ENCODE data around the gene NDUFB5. TPM values are rescaled to one million over a fixed set of nuclear protein-coding genes. Genes with fewer than 3 reads are reported as not detected.

The NDUFB5 gene
- polyA plus RNA-seq, 1 donor from 2014 or later: 272 TPM

- H3F3A ChIP-seq (ENCODE audit: insufficient read depth, low read length, poor library complexity, severe bottlenecking): no peaks in the 10 kb centered on the region
- H3K4me2 ChIP-seq (ENCODE audit: low read length): peak overlapping the region; percentile 54
- TF ChIP-seq RAD21 (conservative IDR thresholded peaks at IDR 0.05) (no peak), EZH2 (IDR thresholded peaks at IDR 0.05; ENCODE audit: borderline replicate concordance, insufficient read depth, low read length, poor library complexity, severe bottlenecking) (no peak), MXI1 (conservative IDR thresholded peaks at IDR 0.05; ENCODE audit: poor library complexity, severe bottlenecking) (no peak), POLR2AphosphoS5 (IDR thresholded peaks at IDR 0.05) (no peak), TAF1 (IDR thresholded peaks at IDR 0.05; ENCODE audit: low read depth) (no peak), CTCF (IDR thresholded peaks at IDR 0.05; ENCODE audit: poor library complexity, severe bottlenecking) (no peak), REST (IDR thresholded peaks at IDR 0.05; ENCODE audit: borderline replicate concordance) (no peak), EP300 (conservative IDR thresholded peaks at IDR 0.05; ENCODE audit: poor library complexity, severe bottlenecking) (no peak), SMC3 (conservative IDR thresholded peaks at IDR 0.05; ENCODE audit: poor library complexity) (no peak)
- H3K27ac ChIP-seq (ENCODE audit: low read length): peak overlapping the region; percentile 65
- peak overlapping the region; percentile 80 for H3K9ac ChIP-seq (ENCODE audit: low read length)
- no peaks in the 10 kb centered on the region for H3K36me3 ChIP-seq (ENCODE audit: insufficient read depth, low read length)
- no peaks in the 10 kb centered on the region for H3K9me2 ChIP-seq (ENCODE audit: insufficient read depth, low read length)
- no peaks in the 10 kb centered on the region for H3K27me3 ChIP-seq (ENCODE audit: insufficient read depth, low read depth, low read length)
- peak overlapping the region; percentile 95 for H3K4me3 ChIP-seq (ENCODE audit: low read length)
- no peaks in the 10 kb centered on the region for H3K9me3 ChIP-seq (ENCODE audit: low read length)
- no peaks in the 10 kb centered on the region for H4K20me1 ChIP-seq (ENCODE audit: insufficient read depth)
- H3K79me2 ChIP-seq (replicated peaks; ENCODE audit: insufficient read depth, low read length): peaks cover 12% of the 10 kb centered on the region
- H2AFZ ChIP-seq (ENCODE audit: low read depth, low read length): peak overlapping the region; percentile 19
These were observed 47.3 kb downstream of the NDUFB5 start for GRCh38 chr3:179651687-179652446.

- Histone ChIP-seq H3K9ac (ENCODE audit: low read length) (peak within 1 kb of the TSS; percentile 80), H3K4me3 (ENCODE audit: low read length) (peak within 1 kb of the TSS; percentile 95), H3K27me3 (ENCODE audit: insufficient read depth, low read depth, low read length) (no peaks in the 10 kb centered on the region), H3K4me2 (ENCODE audit: low read length) (peak within 1 kb of the TSS; percentile 65), H3K36me3 (ENCODE audit: insufficient read depth, low read length) (no peaks in the 10 kb centered on the region), H4K20me1 (ENCODE audit: insufficient read depth) (no peaks in the 10 kb centered on the region), H3K9me3 (ENCODE audit: low read length) (no peaks in the 10 kb centered on the region), H3F3A (ENCODE audit: insufficient read depth, low read length, poor library complexity, severe bottlenecking) (no peaks in the 10 kb centered on the region), H2AFZ (ENCODE audit: low read depth, low read length) (peak within 1 kb of the TSS; percentile 65), H3K9me2 (ENCODE audit: insufficient read depth, low read length) (no peaks in the 10 kb centered on the region), H3K27ac (ENCODE audit: low read length) (peak within 1 kb of the TSS; percentile 77), H3K79me2 (replicated peaks; ENCODE audit: insufficient read depth, low read length) (peaks cover 13% of the 10 kb centered on the region)
- no peak for TF ChIP-seq REST (IDR thresholded peaks at IDR 0.05; ENCODE audit: borderline replicate concordance)
- no peak for TF ChIP-seq SMC3 (conservative IDR thresholded peaks at IDR 0.05; ENCODE audit: poor library complexity)
- TF ChIP-seq CTCF (IDR thresholded peaks at IDR 0.05; ENCODE audit: poor library complexity, severe bottlenecking): no peak
- no peak for TF ChIP-seq MXI1 (conservative IDR thresholded peaks at IDR 0.05; ENCODE audit: poor library complexity, severe bottlenecking)
- TF ChIP-seq EZH2 (IDR thresholded peaks at IDR 0.05; ENCODE audit: borderline replicate concordance, insufficient read depth, low read length, poor library complexity, severe bottlenecking): no peak
- no peak for TF ChIP-seq EP300 (conservative IDR thresholded peaks at IDR 0.05; ENCODE audit: poor library complexity, severe bottlenecking)
- TF ChIP-seq RAD21 (conservative IDR thresholded peaks at IDR 0.05): no peak
- no peak for TF ChIP-seq POLR2AphosphoS5 (IDR thresholded peaks at IDR 0.05)
- TF ChIP-seq TAF1 (IDR thresholded peaks at IDR 0.05; ENCODE audit: low read depth): no peak
These were observed 48.0 kb downstream of the NDUFB5 start, which contains the start of gene USP13 for GRCh38 chr3:179652447-179653095. TSS of gene USP13 (plus strand) at chr3:179653040. CDS start at chr3:179653226, 186 bp downstream.
